GM19239 (cell line): ENCODE results near the gene ZNF26.
"Not testable (repeated sequence)": the region's sequence is repeated elsewhere in the genome, so short reads cannot be mapped to it uniquely, and the experiment has no call there.

Experiments
- DNase-seq: peaks from one replicate; pipeline ENCODE4 v3.0.0; 2011; ENCODE audit warnings: low spot score; ENCODE audit not compliant: insufficient read length
- FAIRE-seq: peaks from 2 replicates; lab custom pipeline; 2011; peaks lifted over from hg19 to GRCh38; lab: Jason Lieb, UNC

The ZNF26 gene

DNA sequence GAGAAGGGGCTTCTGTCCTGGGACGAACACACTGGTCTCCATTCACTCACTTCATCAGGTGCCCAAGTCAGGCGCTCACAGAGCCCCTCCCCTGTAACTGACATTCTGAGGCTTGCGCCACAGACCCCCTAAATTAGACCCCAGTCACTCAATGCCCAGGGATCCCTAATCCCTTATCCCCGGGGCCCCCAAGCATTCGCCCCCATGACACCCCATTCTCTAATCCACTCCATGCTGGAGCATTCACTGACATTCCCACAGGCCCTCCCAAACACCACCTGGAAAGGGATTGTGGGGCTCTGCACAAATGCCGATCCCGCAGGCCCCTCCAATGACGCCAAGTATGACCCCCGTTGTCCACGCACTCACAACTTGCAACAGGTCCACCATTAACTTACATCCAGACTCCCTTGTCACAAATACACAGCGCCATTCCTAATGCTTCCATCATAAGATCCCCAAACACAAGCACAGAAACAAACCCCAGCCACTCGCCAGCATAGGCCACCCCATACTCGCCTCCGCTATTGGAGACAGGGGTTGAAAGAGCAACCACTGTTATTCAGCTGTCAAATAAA lies 31.6 kb upstream of the ZNF26 start:
- DNase-seq (no peak), FAIRE-seq (no peak)

DNA sequence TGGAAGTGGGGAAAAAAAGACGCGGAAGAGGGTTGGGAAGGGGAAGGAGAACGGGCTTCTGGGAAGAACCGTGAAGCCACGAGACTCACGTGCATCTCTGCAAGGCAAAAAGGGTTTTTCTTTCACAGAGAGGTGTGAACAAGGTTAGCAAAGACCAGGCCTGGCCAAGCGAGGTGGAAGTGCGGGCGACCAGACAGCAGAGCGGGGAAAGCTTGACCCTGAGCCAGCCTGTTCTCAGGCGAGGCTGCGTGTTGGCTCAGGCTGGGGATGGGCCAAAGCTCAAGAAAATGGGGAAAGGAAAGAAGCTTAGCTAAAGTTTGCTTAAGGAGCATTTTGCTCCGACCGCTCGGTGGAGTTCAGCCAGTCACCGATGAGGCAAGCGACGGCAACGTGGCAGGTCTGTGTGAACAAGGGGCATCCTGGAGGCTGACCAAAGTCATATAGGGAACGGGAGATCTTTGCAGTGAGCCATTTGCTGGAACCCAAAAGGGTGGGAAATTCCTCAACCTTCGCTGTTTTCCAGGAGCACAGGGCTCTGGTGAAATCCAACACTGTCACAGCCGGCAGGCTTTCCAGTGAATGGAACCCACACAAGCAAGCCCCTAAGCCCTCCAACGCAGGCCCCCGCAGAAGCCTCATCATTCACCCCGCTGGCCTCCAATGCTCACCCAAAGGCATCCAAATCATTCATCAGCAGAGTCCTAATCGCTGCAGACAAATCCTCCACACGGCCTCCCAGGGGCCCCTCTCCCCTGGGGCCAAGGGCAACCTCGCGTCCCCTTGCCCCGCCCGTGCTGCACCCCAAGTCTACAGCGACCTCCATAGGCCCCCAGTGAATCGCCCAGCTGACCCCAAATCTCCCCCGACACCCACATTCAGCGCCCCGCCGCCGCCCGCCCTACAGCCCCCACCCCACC lies 30.8 kb upstream of the ZNF26 start:
- FAIRE-seq (no peak), DNase-seq (peak; percentile 54)

DNA sequence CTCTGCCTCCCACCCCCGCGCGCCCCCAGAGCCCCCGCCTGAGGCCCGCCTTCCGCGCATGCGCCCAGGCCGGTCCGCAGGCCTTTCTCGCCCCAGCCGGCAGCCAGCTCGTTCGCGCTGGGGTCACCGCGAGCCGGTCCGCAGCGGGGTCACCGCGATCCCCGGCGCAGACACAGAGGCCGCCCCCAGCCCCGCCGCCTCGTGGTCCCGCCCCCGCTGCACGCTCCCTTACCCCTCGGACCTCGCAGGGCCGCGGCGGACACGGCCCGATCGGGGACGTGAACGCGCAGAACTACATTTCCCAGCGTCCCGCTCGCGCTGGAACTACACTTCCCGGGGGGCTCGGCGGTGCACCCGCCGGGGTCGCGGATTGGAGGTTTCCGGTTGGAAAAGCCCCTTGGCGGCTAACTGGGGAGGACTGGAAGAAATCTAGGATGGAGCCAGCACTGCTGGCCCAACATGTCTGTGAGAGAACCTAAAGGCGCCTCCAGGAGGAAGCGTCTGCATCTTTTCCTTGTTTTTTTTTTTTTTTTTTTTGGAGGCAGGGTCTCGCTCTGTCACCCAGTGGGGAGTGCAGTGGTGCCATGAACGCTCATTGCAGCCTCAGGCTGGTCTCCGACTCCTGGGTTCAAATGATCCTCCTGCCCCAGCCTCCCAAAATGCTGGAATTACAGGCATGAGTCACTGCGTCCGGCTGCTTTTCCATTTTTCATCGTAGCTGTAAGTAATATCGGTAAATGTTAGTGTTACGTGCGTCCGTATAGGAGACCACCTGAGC lies 30.0 kb upstream of the ZNF26 start, which contains the start of gene ZNF605:
ZNF605 (minus strand) TSS at position 296 of the 778 bp plus-strand sequence. CDS start 10,671 bp downstream, outside the sequence.
- peak; percentile 94 for DNase-seq
- peak; percentile 69 for FAIRE-seq

GRCh38 chr12:132961790-132962189 lies 24.4 kb upstream of the ZNF26 start:
- not testable (repeated sequence) for FAIRE-seq, DNase-seq

DNA sequence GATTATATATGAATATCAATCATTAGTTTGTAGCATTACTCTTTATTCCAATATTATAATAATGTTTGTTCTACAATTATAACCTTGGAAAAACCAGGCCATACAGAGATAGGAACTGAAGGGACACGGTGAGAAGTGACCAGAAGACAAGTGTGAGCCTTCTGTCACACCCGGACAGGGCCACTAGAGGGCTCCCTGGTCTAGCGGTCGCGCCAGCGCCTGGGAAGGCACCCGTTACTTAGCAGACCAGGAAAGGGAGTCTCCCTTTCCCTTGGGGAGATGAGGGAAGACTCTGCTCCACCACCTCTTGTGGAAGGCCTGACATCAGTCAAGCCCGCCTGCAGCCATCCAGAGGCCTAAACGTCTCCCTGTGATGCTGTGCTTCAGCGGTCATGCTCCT lies 22.2 kb upstream of the ZNF26 start:
- DNase-seq, FAIRE-seq: not testable (repeated sequence)

- DNase-seq: no peak
- no peak for FAIRE-seq
Measured at GRCh38 chr12:132965796-132966195, 20.4 kb upstream of the ZNF26 start.

DNA sequence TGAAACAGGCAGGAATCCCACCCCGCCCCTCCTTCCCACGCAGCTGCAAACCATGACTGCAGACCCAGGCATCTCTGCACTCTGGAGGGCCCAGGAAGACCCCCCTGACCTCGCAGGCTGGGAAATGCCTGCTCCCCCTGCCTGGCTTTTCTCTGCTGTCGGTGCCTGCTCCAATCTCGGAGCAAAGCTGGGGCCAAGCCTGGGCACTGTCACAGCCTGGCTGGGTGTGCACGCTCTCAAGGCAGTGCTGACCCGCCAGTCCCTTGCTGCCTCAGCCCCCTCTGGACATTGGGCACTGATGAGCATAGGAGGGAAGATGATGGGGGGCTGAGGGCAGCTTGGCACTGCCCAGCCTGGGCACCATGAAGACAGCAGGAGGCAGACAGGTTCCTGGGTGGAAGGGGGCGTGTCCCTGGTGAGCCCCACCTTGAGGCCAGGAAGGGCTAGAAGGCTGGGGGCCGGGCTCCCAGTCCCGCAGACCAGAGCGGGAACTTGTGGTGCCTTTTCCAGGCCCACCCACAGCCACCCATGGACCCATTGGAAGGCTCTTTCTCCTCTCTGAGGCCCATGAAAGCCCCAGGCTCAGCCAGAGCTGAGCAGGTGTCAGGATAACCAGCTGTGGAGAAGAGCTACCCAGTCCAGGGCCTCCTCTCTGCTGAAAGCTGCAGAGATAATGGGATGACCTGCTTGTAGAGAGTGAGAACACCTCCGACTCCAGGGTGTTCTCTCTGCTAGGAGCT lies 19.3 kb upstream of the ZNF26 start:
- no peak for FAIRE-seq

GRCh38 chr12:132967736-132968135 lies 18.4 kb upstream of the ZNF26 start:
- DNase-seq (no peak), FAIRE-seq (no peak)

More for the DNA sequence above, 19.3 kb upstream of the ZNF26 start:
- DNase-seq: no peak

DNA sequence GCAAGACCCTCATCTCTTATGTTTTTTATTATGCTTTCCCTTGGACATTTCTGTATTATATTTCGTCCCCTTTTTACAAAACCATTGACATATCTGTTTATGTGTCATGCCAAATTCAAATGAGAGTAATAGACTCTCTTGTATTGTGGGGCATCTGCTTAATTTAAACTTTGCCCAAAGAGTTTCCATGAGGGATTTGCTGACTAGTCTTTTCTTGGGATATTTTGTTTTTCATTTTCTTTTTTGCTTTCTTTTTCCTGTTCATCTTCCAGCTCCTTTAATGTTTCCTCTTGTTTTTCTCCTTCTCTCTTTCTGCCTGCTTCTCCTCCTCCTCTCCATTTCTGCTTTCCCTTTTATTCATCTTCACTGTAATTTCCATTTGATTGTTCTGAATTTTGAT lies 13.8 kb upstream of the ZNF26 start:
- DNase-seq (no peak), FAIRE-seq (no peak)

DNA sequence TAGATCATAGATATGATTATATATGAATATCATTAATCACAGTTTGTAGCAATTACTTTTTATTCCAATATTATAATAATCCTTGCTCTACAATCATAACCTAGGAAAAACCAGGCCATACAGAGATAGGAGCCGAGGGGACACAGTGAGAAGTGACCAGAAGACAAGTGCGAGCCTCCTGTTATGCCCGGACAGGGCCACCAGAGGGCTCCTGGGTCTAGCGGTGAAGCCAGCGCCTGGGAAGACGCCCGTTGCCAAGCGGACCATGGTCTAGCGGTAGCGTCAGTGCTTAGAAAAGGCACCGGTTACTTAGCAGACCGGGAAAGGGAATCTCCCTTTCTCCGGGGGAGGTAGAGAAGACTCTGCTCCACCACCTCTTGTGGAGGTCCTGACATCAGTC lies 9.3 kb upstream of the ZNF26 start:
- not testable (repeated sequence) for DNase-seq, FAIRE-seq

- FAIRE-seq (no peak), DNase-seq (no peak)
Measured at GRCh38 chr12:132986885-132987225, 688 bp downstream of the ZNF26 start.

DNA sequence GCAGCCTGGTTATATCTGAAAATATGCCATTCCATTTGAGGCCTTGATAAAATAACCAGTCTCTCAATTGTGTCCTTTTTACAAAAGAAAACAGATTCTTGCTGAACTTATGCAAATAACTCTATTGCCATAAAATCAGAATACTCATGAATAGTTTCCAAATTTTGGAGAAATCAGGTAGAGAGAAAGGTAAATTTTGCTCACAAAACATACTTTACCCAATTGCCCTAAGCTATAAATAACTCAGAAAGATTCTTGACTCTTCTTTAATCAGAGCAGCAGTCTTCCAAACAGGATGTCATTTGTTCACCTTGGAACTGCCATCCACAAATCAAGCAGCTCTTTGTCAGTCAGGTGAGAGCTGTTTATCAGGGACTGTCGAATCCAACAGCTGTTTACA lies 12.6 kb downstream of the ZNF26 start:
- FAIRE-seq (no peak), DNase-seq (no peak)

DNA sequence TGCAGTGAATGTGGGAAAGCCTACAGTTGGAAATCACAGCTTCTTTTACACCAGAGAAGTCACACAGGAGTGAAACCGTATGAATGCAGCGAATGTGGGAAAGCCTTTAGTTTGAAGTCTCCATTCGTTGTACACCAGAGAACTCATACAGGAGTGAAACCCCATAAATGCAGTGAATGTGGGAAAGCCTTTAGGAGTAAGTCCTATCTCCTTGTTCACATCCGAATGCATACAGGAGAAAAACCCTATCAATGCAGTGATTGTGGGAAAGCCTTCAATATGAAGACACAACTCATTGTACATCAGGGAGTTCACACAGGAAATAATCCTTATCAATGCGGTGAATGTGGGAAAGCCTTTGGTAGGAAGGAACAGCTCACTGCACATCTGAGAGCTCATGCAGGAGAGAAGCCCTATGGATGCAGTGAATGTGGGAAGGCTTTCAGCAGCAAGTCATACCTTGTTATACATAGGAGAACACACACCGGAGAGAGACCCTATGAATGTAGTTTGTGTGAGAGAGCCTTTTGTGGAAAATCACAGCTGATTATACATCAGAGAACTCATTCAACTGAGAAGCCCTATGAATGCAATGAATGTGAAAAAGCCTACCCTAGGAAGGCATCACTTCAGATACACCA lies 24.6 kb downstream of the ZNF26 start:
- DNase-seq: no peak
- FAIRE-seq: no peak

- no peak for DNase-seq
- FAIRE-seq: no peak
Measured at GRCh38 chr12:133023566-133023965, 37.4 kb downstream of the ZNF26 start.

DNA sequence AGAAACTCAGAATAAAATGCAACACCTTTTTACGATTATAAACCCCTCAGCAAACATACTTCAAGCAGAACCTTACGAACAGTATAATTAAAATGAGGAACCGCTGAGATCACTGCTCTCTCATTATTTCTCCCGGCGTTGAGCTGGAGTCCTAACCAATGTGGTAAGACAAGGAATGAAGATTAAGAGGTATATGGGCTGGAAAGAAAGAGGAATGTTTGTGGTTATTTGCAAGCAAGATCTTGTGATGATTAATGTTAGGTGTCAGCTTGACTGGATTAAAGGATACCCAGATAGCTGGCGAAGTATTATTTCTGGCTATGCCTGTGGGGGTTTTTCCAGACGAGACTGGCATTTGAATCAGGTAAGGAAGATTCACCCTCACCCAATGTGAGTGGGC lies 40.8 kb downstream of the ZNF26 start:
- no peak for DNase-seq
- FAIRE-seq: no peak

GRCh38 chr12:133037207-133038005 lies 51.2 kb downstream of the ZNF26 start, which contains the start of gene ZNF84:
TSS of gene ZNF84 (plus strand) at chr12:133037509. CDS start at chr12:133041468, 3,959 bp downstream.
- peak; percentile 97 for FAIRE-seq
- peak; percentile 72 for DNase-seq

- no peak for FAIRE-seq
- DNase-seq: no peak
Measured at GRCh38 chr12:133038118-133038709, 52.0 kb downstream of the ZNF26 start.

DNA sequence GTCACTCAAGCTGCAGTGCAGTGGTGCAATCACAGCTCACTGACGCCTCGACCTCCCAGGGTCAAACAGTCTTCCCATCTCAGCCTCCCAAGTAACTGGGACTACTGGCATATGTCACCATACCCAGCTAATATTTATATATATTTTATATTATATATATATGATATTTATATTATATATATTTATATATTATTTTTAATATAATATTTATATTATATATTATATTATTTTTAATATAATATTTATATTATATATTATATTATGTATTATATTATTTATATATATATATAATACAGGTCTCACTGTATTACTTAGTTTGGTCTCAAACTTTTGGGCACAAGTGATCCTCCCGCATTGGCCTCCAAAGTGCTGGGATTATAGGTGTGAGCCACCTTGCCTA lies 60.5 kb downstream of the ZNF26 start:
- DNase-seq: no peak
- FAIRE-seq: no peak
